GM13977 (cell line): ENCODE data around the gene MBIP.

ENCODE experiments used
- DNase-seq: peaks from one replicate; pipeline ENCODE4 v3.0.0; 2012; ENCODE audit warnings: low spot score
- in situ Hi-C: fragments of 300-500 bp; cut with MboI; formaldehyde crosslinking; loops from one replicate; pipeline ENCODE4 v1.12.0; 2022; ENCODE audit warnings: low sequenced_read_pairs, low pct_unique_long_range_greater_than_20kb, mixed read lengths, inconsistent platforms; ENCODE audit not compliant: unreplicated experiment
- TF ChIP-seq, protein P1 (sequence below): IDR thresholded peaks from 2 replicates; pipeline ENCODE4 v1.5.1; 2012; ENCODE audit warnings: mild to moderate bottlenecking, control low read depth; ENCODE audit not compliant: insufficient read depth; ENCODE audit errors: extremely low read depth, missing control alignments

Gene MBIP

DNA sequence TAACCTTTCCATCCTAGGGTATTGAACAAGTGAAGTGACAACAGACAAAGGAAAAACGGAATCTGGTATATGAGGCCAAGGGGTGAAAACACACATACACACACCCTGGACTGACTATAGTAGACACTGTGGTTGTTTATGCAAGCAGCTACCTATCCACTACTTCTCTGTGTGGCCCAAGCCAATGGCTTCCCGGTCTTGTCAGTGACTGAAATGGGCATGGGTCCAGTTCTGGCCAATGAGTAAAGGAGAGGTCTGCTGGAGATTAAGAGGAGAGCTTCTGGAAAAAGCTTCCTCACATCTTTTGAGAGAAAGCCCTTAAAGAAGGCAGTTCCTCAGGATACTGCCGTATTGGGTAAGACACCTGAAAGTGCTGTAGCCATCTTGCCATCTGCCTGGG lies 19.3 kb downstream of the MBIP start:
- TF ChIP-seq, protein P1, sequence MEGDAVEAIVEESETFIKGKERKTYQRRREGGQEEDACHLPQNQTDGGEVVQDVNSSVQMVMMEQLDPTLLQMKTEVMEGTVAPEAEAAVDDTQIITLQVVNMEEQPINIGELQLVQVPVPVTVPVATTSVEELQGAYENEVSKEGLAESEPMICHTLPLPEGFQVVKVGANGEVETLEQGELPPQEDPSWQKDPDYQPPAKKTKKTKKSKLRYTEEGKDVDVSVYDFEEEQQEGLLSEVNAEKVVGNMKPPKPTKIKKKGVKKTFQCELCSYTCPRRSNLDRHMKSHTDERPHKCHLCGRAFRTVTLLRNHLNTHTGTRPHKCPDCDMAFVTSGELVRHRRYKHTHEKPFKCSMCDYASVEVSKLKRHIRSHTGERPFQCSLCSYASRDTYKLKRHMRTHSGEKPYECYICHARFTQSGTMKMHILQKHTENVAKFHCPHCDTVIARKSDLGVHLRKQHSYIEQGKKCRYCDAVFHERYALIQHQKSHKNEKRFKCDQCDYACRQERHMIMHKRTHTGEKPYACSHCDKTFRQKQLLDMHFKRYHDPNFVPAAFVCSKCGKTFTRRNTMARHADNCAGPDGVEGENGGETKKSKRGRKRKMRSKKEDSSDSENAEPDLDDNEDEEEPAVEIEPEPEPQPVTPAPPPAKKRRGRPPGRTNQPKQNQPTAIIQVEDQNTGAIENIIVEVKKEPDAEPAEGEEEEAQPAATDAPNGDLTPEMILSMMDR = no peak
- no peak for DNase-seq
- in situ Hi-C loops = no loop called here

DNA sequence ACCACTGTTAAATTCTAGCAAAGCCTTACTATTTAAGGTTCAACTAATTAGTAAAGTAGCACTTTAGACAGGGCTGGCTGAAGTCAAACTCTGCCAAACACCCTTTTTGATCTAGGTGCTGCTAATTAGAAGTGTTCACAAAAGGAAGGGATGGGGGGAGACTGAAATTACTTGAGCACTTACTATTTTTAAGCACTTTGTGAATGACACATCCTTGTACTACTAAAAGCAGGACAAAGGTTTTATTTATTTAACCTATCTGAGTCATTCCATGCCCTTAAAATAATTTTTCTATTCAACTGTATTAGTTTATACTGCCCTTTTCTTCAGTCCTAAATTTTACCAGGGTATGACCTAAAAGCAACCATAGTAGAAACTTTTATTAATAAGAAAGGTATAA lies 20.1 kb downstream of the MBIP start:
- peak; percentile 9 for DNase-seq
- in situ Hi-C loops = no loop called here
- TF ChIP-seq, protein P1 = no peak

DNA sequence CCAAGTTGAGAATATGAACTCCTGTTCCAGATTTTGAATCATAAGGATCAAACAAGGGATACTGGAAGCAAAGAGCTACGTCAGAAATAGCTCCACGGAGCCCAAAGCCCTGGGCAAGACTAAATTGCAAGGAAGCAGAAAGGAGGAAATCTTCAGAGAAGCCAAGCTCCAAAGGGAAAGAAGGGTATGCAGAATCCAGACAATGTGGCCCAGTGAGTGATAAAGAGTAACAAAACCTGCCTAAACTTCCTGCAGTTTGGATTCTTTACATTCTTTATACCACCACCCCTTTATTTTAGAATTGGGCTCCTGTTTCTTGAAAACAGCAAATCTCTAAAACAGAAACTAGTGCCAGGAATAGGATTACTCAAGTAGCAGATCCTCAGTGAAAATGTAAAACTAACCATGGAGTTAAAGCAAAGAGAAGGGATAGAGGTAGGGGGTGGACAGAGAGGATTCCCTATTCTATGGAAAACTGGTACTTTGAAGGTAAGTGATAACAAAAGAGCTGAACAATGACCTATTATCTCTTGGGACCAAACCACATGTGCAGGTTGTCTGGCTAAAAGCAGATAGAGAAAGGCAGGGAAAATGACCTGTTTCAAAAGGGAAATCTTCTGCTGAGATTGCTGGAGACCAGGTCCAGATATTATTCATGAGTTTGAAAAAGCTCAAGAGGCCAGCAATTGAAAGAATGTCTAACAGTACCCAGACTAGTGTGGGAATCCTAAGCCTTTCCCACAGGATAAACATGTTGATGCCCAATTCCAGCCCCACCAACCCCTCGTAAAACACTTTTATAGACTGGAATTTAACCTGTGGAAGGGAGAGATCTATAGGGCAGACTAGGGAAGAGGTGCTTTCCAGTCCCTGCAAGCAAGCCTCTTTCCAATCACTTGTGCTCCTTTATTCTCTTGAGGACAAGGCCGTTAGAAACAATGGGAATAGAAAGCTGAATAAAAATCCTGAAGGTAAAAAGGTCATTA lies 24.5 kb downstream of the MBIP start:
- DNase-seq = no peak
- in situ Hi-C loops = no loop called here
- TF ChIP-seq, protein P1 = no peak

DNA sequence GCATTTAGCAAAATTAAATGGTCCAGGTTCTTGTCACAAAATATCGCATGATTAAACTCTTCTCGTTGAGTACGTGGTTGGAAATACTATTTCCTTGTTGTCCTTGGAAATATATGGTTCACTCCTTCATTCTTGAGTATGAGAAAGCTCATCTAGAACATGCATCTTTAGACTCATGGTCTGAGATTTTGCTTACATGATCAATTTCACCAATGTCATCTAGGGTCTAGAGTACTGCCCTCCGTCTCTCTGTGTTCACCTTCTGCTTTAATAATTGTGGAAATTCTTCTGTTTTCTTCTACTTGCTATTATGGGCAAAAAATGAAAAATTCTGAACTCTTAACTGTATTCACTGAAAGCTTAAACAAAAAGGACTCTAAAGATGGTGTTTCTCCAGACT lies 25.9 kb downstream of the MBIP start:
- no peak for DNase-seq

DNA sequence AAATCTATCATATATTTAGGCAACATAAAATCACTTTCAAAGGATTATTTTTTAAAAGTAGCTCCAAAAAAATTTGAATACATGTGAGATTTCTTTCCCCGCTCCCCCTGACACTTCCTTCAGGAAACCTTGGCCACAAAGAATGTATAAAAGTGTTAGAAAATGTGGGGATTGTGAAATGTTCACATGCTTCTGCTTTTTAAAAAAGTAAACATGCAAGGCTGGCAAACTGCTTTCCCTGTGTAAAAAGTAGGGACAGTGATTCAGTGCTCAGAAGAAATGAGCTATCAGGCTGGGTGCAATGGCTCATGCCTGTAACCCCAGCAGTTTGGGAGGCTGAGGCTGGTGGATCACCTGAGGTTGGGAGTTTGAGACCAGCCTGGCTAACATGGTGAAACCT lies 26.6 kb downstream of the MBIP start:
- in situ Hi-C loops = no loop called here
- DNase-seq = no peak
- TF ChIP-seq, protein P1 = no peak

More for the DNA sequence above, 25.9 kb downstream of the MBIP start:
- TF ChIP-seq, protein P1 = no peak
- in situ Hi-C loops = no loop called here

DNA sequence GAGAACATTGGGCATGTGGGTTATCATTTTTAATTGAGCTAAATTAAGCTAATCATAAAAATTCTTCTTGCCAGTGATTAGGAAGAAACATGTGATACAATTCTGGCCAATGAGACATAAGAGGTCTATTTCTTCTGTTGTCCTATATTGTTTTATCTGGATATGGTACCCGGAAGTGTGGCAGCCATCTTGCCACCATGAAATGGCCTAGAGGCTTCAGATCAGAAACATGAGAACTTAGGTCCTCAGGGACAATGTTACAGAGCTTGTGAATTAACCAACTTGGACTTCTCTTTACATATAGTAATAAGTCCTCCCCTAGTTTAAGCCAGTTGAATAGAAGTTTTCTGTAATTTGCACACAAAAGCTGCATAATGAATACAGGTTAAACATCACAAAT lies 30.5 kb downstream of the MBIP start:
- DNase-seq = no peak
- in situ Hi-C loops = no loop called here
- TF ChIP-seq, protein P1 = no peak
